Activated naive CD8-positive, alpha-beta T cell treated with anti-CD3 and anti-CD28 coated beads, Interleukin-2, amount 50 U/mL, for 16 hours (primary cell): ENCODE data around the gene ADAM29.
"Not testable (repeated sequence)": the region's sequence is repeated elsewhere in the genome, so short reads cannot be mapped to it uniquely, and the experiment has no call there.

Source experiments
- DNase-seq: peaks from one replicate; pipeline ENCODE4 v3.0.0-alpha.2; 2020; ENCODE audit warnings: low read depth, low spot score

ADAM29 gene

GRCh38 chr4:174918058-174918457 lies at the start of gene ADAM29:
ADAM29 (plus strand) TSS chr4:174918358; CDS start chr4:174975526, 57,168 bp downstream.
- no peak for DNase-seq

GRCh38 chr4:174869339-174869738 lies 48.8 kb upstream of the ADAM29 start:
- no peak for DNase-seq

- no peak for DNase-seq
Measured at GRCh38 chr4:174870311-174870710, 47.8 kb upstream of the ADAM29 start.

GRCh38 chr4:174871407-174871806 lies 46.8 kb upstream of the ADAM29 start:
- no peak for DNase-seq

GRCh38 chr4:174873146-174873545 lies 45.0 kb upstream of the ADAM29 start:
- not testable (repeated sequence) for DNase-seq

- no peak for DNase-seq
Measured at GRCh38 chr4:174873931-174874330, 44.2 kb upstream of the ADAM29 start.

GRCh38 chr4:174874898-174875297 lies 43.3 kb upstream of the ADAM29 start:
- no peak for DNase-seq

- DNase-seq: no peak
Measured at GRCh38 chr4:174880001-174880400, 38.2 kb upstream of the ADAM29 start.

GRCh38 chr4:174882317-174882992 lies 35.7 kb upstream of the ADAM29 start:
- no peak for DNase-seq

- DNase-seq: no peak
Measured at GRCh38 chr4:174907508-174907907, 10.7 kb upstream of the ADAM29 start.

- no peak for DNase-seq
Measured at GRCh38 chr4:174910271-174910670, 7.9 kb upstream of the ADAM29 start.

- no peak for DNase-seq
Measured at GRCh38 chr4:174912919-174913543, 5.1 kb upstream of the ADAM29 start.

GRCh38 chr4:174919886-174920423 lies 1.8 kb downstream of the ADAM29 start:
- no peak for DNase-seq

GRCh38 chr4:174926958-174927357 lies 8.8 kb downstream of the ADAM29 start:
- no peak for DNase-seq

GRCh38 chr4:174928174-174928573 lies 10.0 kb downstream of the ADAM29 start:
- no peak for DNase-seq

- no peak for DNase-seq
Measured at GRCh38 chr4:174928575-174929253, 10.6 kb downstream of the ADAM29 start.

GRCh38 chr4:174929346-174929745 lies 11.2 kb downstream of the ADAM29 start:
- DNase-seq: no peak

- no peak for DNase-seq
Measured at GRCh38 chr4:174930895-174931294, 12.7 kb downstream of the ADAM29 start.

- DNase-seq: no peak
Measured at GRCh38 chr4:174933083-174933482, 14.9 kb downstream of the ADAM29 start.

- DNase-seq: no peak
Measured at GRCh38 chr4:174934360-174934759, 16.2 kb downstream of the ADAM29 start.

GRCh38 chr4:174935607-174936006 lies 17.4 kb downstream of the ADAM29 start:
- DNase-seq: no peak

GRCh38 chr4:174940002-174940401 lies 21.8 kb downstream of the ADAM29 start:
- DNase-seq: no peak

GRCh38 chr4:174946246-174946645 lies 28.1 kb downstream of the ADAM29 start:
- DNase-seq: no peak
